Breast epithelium (tissue), 3 donors: ENCODE data around the gene CIROP.

ENCODE experiments used
- POLR2A ChIP-seq: fragments of 450-650 bp; IDR thresholded peaks from one replicate; pipeline ENCODE4 v1.6.1; 2016; ENCODE audit warnings: antibody characterized with exemption, mild to moderate bottlenecking, moderate library complexity
- POLR2AphosphoS5 ChIP-seq, 3 donors: sonication (generic); formaldehyde crosslinking; IDR thresholded peaks; one replicate each; pipeline ENCODE4 v1.6.1; 2017; ENCODE audit warnings: antibody characterized with exemption in 3 of 3

- no peak for TF ChIP-seq POLR2A
- no peak for TF ChIP-seq POLR2AphosphoS5 (IDR thresholded peaks at IDR 0.05)
Measured at GRCh38 chr14:23066855-23067744, 37.7 kb downstream of the CIROP start.
